ENCODE results near the gene MGAT5.

Gene MGAT5

DNA sequence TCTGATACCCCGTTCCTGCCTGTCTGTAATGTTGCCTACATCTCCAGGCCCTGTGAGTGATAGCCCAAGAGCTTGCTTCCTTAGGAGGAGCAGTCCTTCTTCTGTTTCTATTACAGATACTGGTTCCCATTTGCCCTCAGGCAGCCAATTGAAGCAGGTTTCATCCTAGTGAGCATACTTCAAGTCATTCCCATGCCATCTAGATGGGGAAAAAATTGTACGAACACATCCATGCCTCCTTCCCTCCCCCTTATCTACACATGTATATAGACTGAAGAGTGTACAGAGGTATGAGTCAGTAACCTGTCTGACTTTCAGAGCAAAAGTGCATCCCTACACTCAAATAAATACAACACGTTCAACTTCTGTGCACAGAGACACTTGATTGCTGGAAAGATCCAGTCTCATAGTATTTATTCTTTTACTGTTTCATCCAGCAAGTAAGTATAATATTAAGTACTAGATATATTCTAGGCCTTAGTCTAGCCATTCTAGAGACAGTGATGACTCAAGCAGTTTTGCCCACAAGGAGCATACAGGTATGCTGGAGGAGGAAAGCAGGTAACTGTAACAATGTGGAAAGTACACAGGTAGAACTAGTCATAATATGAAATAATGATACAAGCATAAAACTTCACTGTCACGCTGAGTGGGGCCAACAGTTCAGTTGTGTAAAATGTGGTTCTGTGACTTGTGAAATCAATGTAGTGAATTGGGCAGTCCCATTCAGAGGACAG is 153.4 kb downstream of the MGAT5 start:
- no peak for DNase-seq

DNA sequence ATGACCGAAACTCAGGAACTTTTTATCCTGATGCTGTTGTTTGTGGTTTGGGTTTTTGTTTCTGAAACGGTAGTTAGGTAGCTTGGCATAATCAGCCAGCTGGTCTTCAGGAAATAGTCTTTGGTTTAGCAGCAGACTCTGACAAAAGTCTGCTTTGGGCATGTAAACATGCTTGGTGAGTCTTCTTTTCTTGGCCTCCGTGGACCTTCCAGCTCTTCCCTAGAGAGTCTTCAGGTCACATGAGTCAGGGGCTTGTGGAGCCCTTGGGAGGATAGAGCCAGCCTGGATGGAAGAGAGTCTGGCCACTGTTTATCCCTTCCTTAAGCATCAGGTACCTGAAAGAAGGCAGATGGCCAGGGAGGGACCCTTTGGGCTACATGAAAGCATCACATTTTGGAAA is 154.5 kb downstream of the MGAT5 start:
- no peak for DNase-seq

DNA sequence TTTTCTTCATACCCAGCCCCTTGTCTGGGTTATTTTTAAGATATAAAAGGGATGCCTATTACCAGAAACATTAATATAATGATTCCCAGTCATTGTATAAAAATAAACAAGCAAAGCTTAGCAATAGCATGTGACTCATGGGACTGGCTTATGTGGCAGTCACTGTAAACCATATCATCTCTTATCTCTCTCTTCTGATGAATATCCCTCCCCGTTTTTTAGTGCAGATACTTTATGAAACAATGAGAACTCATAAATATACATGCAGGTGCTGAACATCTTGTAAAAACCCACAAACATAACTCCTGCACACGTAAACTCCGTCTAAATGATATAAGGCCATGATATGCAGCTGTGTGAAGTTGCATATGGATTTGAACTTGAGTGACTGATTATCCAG is 154.9 kb downstream of the MGAT5 start:
- DNase-seq: no peak

DNA sequence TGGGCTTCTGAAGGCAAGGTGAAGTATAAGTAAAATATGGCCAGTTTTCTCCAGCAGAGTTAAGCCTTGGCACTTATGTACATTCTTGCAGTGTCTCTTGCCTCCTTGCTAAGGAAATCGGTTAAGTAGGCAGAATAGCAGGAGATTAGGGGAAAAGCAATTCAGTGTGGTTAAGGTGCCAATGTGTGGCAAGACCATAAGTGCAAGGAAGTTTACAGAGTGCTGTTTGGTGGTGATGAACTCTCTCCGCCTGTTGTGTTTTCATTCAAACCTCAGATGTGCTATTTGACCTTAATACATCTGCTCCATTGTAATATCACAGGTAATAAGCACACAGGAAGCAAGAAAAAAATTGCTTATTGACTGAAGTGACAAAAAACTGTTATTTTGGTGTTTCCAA is 156.1 kb downstream of the MGAT5 start:
- DNase-seq: no peak

DNA sequence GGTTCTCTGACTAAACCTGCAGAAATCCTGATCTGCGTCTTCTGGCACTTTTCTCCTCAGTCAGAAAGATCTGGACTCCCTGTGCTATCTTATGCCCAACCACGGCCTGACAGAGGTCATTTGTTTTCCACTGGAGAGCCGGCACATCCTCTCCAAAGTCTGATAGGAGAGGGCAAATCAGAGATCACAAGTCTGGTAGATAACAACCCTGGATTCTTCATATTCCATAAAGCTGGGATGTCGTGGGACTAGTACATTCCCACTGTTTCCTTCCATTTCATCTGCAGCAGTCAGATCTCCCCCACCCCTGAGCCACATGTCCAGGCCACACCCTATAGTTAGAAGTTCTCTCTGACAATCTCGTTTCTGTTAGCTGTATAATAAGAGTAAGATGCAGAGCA is 157.0 kb downstream of the MGAT5 start:
- no peak for DNase-seq

DNA sequence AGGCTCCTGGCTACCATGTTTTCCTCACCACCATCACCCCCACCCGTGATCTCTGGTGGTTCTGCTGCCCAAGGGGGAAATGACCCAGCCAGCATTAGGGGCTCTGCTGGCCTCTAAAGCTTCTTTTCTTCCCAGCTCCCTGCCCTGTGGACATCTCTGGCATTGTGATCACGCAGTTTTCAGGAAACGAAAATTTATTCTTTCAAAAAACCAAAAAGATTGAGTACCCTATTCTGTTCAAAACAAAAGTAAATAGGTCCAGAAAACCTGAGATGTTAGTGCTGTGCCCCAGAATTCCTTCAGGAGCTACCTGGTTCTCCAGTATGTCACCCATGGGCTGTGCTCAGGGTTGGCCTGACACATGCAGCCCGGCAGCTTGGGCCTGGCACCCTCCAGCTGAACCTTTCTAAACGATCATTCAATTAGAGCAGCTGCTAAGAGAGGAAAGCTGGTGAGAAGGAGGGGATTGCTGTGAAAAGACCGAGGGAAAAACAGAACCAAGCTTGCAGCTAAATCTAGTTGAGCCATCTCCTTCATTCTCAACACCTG is 157.5 kb downstream of the MGAT5 start:
- peak; percentile 15 for DNase-seq

DNA sequence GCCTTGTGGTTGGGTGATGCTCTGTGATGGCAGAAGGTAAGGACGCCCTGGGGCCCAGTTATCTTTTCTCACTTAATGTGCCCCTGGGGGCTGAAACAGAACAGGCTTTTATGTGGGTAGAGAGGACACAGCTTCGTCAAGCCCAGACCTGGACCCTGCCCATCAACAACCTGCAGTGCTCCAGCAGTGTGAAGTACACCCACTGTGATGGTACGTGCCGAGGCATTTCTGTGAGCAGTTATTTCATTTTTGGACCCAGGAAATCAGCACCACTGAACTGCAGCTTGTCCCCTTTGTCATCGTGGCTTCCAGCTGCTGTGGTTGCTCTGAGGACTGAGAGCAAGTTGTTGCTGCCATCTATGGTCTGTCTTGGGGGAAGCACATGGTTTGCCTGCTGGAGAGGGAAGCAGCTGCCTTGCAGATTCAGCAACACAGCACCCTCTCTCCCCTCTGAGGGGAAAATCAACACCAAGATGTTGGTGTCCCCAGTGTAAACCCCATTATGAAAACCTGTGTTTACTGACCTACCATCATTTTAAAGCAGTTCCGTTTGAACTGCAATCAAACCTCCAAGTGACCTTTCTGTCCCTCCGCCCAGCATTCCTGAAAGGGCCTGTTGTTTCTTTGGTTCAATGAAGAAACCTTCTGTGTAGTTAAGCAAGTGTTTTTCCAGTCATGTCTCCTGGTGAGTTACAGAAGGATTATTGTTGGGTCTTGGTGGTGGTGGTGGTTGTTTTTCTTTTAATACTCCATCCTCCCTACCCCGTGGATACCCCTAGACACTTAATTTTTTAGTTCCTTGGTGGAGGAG is 158.2 kb downstream of the MGAT5 start:
- DNase-seq: peak; percentile 70

DNA sequence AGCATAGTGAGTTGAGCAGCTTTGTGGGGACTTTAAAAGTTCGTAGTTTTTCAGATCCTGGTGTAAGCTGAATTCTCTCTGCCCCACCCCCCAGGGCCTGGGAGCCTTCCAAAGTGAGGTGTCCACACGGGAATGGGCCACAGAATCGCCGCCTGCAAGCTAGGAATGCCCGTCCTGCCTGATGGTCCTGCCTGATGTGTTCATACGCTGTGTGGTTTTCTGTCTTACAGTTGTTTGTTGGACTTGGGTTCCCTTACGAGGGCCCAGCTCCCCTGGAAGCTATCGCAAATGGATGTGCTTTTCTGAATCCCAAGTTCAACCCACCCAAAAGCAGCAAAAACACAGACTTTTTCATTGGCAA is 158.7 kb downstream of the MGAT5 start:
- DNase-seq: no peak

DNA sequence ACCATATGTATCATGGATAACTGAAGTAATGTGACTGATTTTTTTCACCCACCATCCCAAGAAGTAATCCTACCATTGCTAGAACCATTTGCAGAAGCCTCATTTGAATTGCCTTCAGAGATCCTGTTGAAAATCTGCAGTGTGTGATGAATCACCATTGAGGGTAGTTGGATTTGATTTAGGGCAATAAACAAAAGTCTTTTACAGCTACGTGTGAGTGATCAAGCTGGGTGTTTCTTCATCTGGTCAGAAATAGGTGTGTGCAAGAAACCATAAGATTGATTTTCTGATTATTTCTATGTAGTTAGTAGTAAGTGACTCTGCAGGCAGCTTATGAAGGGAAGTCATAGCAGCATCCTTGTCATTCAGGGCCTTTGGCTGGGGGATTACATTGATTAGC is 159.6 kb downstream of the MGAT5 start:
- no peak for DNase-seq

DNA sequence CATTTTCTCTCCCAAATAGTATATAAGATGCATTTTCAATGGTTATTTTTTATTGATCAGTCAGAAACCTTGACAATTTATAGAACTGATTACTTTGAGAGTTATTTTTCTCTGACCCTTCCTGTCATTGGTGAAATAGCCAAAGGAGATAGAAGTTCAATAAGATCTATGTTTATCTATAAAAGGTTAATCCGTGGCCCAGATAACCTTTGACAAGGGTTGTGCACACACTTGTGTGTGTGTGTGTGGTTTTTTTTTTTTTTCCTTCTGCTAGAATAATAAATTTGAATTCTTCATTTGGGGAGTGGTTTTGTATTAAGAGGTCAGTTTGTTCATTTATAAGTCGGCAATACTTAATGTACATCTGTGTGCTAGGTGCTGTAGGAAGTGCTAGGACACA is 160.0 kb downstream of the MGAT5 start:
- DNase-seq: no peak

DNA sequence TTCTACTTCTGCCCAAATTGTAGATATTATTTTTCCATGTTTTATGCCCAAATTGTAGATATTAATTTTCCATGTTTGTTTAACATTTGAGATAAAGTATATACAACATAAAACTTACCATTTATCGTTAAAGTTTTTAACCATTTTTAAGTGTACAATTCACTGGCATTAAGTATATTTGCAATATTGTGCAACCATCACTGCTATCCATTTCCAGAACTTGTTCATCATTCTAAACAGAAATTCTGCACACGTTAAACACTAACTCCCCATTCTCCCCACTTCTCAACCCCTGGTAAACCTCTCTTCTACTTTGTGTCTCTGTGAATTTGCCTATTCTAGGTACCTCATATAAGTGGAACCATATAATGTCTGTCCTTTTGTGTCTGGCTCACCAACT is 162.1 kb downstream of the MGAT5 start:
- no peak for DNase-seq

DNA sequence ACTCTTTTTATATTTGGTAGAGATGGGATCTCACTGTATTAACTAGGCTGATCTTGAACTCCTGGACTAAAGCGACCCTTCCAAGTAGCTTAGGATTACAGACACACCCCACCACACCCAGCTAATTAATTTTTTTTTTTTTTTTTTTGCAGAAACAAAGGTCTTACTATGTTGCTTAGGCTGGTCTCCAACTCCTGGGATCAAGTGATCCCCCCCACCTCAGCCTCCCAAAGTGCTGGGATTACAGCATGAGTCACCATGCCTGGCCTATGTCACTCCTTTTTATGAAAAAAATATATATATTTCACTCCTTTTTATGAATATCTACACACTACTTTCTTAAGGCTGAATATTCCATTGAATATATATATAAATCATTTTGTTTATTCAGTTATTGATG is 162.8 kb downstream of the MGAT5 start:
- DNase-seq: no peak

DNA sequence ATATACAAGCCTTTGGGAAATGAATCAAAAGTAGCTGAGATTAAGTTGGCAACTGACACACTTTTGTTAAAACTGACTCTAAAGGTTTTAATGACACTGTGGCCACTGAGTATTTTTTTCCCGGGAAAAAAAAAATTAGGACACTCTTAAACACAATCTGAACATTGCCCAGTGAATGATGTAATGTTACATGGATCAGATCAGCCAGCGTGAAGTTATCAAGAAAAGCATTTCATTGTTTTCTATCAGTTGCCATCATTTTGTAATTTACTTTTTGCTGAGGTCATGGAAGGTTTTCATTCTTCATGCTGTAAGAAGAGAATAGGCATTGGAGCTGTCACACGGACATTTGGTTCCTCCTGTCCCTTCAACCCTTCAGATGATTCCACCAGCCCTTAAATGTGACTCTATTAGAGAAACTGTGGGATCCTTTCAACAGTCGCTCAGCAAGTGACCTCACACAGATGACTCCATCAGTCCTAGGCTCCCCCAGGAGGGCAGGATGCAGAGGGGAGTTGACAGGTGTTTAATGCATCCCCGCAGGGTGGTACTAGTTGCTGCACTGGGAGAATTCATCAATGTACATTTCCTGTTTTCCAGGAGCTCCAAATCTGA is 164.2 kb downstream of the MGAT5 start:
- no peak for DNase-seq

DNA sequence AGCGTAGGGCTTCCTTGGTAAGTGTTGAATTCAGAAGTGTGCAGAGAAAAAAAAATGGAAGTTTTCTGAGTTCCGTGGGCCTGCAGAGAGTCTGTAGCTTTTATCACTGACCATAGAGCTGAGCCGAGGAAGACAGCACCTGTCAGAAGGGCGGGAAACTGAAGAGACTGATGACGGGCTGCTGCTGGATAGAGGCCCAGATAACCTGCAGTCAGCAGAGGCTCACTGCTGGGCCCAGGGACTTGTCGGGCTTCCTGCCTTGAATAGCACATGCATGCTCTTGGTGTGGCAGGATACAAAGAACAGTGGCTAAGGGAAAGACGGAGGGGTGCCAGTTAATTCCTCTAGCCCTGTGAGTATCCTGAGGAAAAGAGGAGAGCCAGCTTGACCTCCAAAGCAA is 166.4 kb downstream of the MGAT5 start:
- DNase-seq: no peak

DNA sequence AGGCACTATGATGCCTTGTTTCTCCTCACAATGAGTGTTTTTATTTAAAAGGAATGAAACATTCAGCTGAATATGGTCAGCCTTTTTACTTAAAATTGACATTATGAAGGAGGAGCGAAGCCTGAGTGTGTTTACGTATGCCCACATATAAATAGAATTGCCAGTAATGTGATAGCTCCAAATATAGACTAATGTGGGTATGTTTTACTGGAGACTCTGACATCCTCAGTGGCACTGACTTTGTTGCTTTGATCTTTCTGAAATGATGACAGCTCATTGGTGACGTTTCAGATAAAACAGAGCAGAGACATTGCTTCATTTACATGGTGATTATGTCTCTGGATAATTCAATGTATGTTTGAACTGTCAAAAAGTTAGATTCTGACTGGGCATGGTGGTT is 167.0 kb downstream of the MGAT5 start:
- no peak for DNase-seq

DNA sequence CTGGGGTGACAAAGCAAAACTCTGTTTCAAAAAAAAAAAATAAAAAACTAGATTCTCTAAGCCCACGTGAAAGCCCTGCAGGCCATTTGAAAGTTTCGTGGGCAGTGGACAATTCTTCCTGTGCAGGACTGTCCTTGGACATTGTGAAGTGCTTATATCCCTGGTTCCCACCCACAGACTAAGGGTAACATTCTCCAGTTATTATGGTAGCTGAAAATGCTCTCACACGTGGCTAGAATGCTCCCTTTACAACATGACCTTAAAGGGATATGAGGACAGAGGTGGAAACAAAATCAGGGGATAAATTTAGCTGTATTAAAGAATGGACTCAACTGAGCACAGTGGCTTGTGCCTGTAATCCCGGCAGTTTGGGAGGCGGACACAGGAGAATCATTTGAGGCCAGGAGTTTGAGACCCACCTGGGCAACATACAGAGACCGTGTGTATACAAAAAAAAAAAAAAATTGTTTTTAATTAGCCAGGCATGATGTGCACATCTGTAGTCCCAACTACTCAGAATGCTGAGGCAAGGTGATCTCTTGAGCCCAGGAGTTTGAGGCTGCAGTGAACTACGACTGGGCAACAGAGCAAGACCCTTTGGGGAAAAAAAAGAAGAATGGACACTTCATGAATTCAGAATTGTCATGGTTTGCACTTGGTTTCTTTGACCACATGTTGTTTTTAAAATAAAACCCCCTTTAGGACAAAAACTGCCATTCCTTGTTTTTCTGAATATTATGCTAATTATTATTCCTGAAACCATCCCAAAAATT is 167.9 kb downstream of the MGAT5 start:
- DNase-seq: no peak

DNA sequence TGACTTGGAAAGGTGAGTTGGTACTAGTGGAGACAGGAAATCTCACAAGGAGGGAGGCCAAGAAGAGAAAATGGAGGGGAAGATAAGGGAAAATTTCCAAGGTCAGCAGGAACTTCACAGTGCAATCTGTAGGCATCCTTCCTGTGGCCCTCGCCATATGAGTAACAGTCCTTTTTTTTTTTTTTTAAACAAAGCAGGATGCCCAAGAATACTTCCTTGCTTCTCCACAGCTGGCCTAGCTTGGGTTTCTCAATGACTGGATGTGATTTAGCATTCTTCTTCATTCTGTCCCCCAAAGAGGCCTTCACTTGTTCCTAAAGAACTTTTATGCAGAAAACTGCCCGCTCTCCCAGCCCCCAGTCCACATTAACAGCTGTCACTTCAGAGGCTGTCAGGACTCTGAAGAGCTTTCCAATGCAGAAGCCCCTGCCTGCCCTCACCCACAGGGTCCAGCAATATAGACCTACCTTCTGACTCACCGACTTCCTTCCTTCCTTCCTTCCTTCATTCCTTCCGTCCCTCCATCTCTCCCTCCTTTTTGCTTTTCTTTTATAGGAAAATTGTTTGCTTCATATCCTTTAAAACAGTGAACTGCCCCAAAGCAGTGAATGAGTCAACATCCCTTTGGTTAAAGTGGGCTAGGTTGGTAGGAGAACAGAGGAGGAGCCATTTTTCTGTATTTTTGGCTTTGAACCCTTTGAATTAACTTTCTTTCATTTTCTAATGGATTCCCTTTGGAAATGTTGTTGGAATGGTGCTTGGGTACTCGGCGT is 172.0 kb downstream of the MGAT5 start:
- no peak for DNase-seq

DNA sequence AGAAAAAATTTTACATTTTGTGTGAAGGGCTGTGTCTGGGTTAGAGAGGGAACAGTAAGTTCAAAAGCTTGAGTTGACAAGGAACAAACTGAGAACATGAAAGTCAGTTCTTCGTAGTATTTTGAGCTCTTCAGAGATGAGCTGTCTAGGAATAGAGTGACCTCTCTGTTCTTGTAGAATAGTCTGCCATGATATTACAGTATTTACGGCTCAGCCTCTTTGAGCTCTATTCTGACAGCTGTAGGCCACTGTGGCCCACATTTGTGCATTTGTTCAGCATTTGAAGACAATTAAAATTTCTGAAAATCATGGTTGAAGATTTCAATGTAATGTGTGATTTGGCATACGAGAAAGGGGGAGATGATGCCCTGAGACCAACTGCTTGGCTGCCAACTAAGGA is 172.8 kb downstream of the MGAT5 start:
- DNase-seq: no peak

DNA sequence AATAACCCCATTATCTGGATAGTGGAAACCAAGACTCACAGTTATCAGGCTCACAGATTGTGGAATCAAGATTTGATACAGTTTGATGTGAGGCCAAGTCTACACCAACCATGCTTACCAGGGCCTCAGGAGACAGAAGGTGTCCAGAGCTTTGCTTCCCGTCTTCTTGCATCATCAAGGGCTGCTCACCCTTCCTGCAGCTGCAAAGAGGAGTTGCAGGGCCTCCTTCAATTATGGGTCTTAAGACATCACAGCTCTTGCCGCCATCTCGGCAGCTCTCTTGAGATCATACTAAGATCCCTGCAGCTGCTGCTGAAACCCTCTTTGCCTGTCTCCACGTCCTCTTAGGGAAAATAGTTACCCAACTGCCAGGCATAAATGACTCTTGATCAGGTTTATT is 176.0 kb downstream of the MGAT5 start:
- no peak for DNase-seq

DNA sequence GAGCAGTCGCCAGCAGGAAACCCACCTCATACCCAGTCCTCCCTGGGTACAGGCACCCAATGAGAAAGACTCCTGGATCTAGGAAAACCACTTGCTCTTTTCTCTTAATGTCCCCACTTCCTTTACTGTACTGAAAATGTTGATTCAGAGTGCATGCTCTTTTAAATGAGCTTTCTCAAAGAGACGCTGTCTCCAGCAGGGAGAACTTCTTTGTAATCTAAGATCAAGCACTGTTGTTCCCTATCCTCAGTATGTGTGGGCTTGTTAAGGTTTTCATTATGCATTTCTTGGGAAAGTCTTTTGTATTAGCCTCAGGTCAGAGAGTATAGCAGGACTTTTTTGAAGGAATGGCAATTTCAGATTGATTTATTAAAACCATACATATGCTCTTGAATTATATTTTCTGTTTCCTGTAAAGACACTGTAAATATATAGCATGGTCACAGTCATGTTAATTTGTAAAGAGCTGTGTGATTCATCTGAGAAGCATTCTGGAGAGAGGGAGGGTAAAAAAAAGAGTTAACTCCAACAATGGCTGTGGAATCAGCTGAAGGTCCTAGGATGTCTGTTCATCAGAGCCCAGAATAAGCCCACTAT is 178.1 kb downstream of the MGAT5 start:
- no peak for DNase-seq

DNA sequence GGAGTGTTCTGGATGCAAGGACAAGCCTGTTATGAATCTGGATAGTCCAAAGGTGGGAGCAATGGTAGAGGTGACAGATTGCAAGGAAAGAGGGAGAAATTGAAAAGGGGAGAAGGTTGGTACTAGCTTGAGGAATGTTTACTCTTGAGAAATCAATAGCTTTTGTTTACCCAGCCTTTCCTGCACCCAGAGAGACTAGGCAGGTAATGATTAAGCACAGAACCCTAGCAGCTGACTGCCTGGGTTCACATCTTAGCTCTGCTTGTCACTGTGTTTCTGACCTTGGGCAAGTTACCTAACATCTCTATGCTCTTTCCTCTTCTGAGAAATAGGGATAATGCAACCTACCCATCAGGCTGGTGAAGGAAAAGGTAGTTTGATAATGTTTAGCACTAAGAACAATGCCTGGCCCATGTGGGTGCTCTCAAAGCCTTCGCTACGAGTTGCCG is 178.6 kb downstream of the MGAT5 start:
- DNase-seq: no peak

DNA sequence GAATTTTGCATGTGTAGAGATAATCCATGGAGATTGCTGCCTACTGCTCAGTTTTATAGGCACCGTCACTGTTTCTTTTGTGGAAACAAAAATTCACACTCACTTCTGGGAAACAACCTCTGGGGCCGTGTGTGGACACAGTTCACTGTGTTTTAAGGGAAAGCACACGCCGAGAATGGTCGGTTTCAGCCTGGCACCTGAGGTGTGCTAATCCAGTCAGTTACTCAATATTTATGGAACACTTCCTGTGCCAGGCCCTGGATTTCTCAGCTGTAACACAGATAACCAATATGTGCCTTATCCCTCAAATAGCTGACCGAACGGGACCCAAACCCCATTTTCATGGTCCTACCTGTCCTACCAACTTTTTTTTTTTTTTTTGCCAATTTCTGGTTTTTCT is 179.6 kb downstream of the MGAT5 start:
- DNase-seq: no peak
